NCI-H524 (cell line): ENCODE measurements around the gene RGN.
"Not testable (repeated sequence)": the region's sequence is repeated elsewhere in the genome, so short reads cannot be mapped to it uniquely, and the experiment has no call there.

Experiments
- DNase-seq, 2 experiments: peaks; one replicate each; lab custom pipeline; 2025; lab: John Stamatoyannopoulos, UW

Gene RGN

DNA sequence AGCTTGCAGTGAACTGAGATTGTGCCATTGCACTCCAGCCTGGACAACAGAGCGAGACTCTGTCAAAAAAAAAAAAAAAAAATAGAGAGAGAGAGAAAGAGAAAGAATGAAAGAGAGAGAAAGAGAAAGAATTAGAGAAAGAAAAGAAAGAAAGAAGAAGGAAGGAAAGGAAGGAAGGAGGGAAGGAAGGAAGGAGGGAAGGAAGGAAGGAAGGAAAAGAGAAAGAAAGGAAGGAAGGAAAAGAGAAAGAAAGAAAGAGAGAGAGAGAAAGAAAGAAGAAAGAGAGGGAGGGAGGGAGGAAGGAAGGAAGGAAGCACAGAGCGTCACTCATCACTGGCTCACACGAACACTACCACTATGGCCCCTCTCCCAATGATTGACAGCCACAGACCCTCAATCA, 46.2 kb downstream of the RGN start:
- not testable (repeated sequence) for DNase-seq

GRCh38 chrX:47129157-47129898, 51.1 kb downstream of the RGN start:
- peak; percentile 95 to 98 for DNase-seq

DNA sequence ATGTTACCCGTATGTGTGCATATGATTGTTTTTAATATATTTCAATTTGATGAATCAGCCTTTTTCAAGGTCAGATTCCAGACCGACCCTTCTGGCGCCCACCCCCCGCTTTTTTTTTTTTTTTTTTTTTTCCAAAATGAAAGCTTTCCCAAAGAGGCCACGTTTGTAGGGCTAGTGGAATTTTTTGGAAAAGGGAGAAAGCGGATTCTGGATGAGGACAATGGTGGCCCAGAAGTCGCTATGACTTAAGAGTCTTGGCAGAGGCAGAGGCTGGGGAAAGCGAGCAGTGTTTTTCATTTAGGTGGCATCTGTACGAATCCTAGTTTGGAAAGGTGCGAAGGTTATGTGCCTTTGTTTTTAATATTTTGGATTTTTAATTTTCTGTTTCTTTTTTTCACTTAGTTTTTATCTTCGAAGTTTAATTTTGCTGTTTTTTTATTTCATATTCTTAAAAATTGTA, 51.7 kb downstream of the RGN start:
- DNase-seq = no peak

DNA sequence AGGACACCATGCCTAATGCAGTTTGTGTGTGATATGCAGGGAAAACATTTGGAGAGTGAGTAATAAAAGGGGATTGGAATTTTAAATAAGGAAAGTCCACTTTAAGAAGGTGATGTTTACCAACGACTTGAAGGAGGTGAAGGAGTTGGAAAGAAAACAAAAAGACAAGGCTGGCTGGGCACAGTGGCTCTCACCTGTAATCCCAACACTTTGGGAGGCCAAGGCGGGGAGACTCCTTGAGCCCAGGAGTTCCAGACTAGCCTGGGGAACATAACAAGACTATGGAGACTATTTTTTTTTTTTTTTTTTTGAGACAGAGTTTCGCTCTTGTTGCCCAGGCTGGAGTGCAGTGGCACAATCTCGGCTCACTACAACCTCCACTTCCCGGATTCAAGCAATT, 55.2 kb downstream of the RGN start:
- DNase-seq = no peak

DNA sequence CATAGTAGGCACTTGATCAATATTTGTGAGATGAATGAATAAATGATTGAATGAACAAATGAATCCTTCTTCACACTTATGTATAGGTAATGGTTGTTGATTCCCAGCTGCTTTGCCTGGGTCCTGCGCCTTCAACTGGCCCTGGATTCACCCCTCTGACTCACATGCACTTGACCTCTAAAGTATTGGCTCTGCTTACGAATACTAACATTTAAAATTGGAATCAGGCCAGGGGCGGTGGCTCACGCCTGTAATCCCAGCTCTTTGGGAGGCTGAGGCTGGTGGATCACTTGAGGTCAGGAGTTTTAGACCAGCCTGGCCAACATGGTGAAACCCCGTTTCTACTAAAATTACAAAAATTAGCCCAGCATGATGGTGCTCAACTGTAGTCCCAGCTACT, 57.4 kb downstream of the RGN start:
- DNase-seq = not testable (repeated sequence)

DNA sequence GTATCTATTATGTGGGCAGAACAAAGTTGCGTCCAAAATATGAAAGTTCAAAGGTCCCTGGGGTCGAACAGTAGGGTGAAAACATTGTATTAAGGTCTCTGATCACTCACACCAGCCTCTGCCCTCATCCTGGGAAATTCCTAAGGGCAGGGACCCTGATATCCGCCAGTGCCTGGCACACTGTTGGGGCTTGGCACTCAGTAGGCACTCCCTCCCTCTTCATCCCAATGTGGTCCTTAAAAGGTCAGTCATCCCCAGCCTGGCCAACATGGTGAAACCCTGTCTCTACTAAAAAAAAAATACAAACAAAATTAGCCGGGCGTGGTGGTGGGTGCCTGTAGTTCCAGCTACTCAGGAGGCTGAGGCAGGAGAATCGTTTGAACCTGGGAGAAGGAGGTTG, 59.9 kb downstream of the RGN start:
- no peak for DNase-seq
